WTC11 (cell line): Measurements from ENCODE around the gene DTNA. TPM values are rescaled to one million over a fixed set of nuclear protein-coding genes. Genes with fewer than 3 reads are reported as not detected.

Experiments
- ATAC-seq: fragments of 200-7000 bp; cut with Tn5 transposase; 2 replicates; pipeline ENCODE4 v1.10.0; 2021; ENCODE audit warnings: mild to moderate bottlenecking, moderate library complexity
- CTCF ChIA-PET: fragments of 300-600 bp; sonication (Branson Sonifier 250); formaldehyde crosslinking; loops from one replicate; lab custom pipeline; 2021; ENCODE audit warnings: antibody characterized with exemption; lab: Charles Lee
- POLR2A ChIA-PET: fragments of 350-600 bp; sonication (Branson Sonifier 250); formaldehyde crosslinking; loops from one replicate; lab custom pipeline; 2021; ENCODE audit warnings: antibody characterized with exemption; lab: Charles Lee
- DNase-seq: peaks from one replicate; pipeline ENCODE4 v3.0.0; 2021; ENCODE audit warnings: low spot score
- H3K27ac Mint-ChIP-seq: 2 replicates; pipeline ENCODE4 v1.8.0; 2021; ENCODE audit warnings: mixed read lengths
- H3K27me3 Mint-ChIP-seq: 2 replicates; pipeline ENCODE4 v1.8.0; 2021; ENCODE audit warnings: low read depth, mild to moderate bottlenecking, moderate library complexity, mixed read lengths
- H3K36me3 Mint-ChIP-seq: 2 replicates; pipeline ENCODE4 v1.8.0; 2021; ENCODE audit warnings: mixed read lengths
- H3K4me1 Mint-ChIP-seq: 2 replicates; pipeline ENCODE4 v1.8.0; 2022; ENCODE audit warnings: mixed read lengths
- H3K4me3 Mint-ChIP-seq: 2 replicates; pipeline ENCODE4 v1.8.0; 2021; ENCODE audit warnings: mild to moderate bottlenecking, moderate library complexity, mixed read lengths
- H3K9me3 Mint-ChIP-seq: 2 replicates; pipeline ENCODE4 v1.8.0; 2021; ENCODE audit warnings: mixed read lengths
- EMX1 ChIP-seq: fragments of 250-450 bp; sonication (Bioruptor Pico); IDR thresholded peaks from 2 replicates; pipeline ENCODE4 v1.8.0; 2021; ENCODE audit warnings: mild to moderate bottlenecking
- ESRRA ChIP-seq: sonication (generic); formaldehyde crosslinking; IDR thresholded peaks from 2 replicates; pipeline ENCODE4 v1.8.1; 2022; ENCODE audit warnings: mild to moderate bottlenecking, missing genetic modification reagents, borderline replicate concordance
- ETV6 ChIP-seq: sonication (generic); formaldehyde crosslinking; IDR thresholded peaks from 2 replicates; pipeline ENCODE4 v1.8.1; 2022; ENCODE audit warnings: mild to moderate bottlenecking, missing genetic modification reagents
- FOXK1 ChIP-seq: sonication (generic); formaldehyde crosslinking; IDR thresholded peaks from 2 replicates; pipeline ENCODE4 v1.8.0; 2022; ENCODE audit warnings: mild to moderate bottlenecking, moderate library complexity, missing genetic modification reagents
- FOXP1 ChIP-seq: sonication (generic); formaldehyde crosslinking; IDR thresholded peaks from 2 replicates; pipeline ENCODE4 v1.8.0; 2022; ENCODE audit warnings: missing genetic modification reagents, mild to moderate bottlenecking, moderate library complexity, borderline replicate concordance
- GABPB1 ChIP-seq: sonication (generic); formaldehyde crosslinking; IDR thresholded peaks from 2 replicates; pipeline ENCODE4 v1.8.1; 2023; ENCODE audit warnings: mild to moderate bottlenecking, missing genetic modification reagents
- HMGA2 ChIP-seq: fragments of 250-450 bp; sonication (Bioruptor Pico); IDR thresholded peaks from 2 replicates; pipeline ENCODE4 v1.4.0; 2021; ENCODE audit warnings: mild to moderate bottlenecking, moderate library complexity
- IRF2 ChIP-seq: sonication (generic); formaldehyde crosslinking; IDR thresholded peaks from 2 replicates; pipeline ENCODE4 v1.8.0; 2022; ENCODE audit warnings: low read depth, missing genetic modification reagents, borderline replicate concordance
- MYBL2 ChIP-seq: sonication (generic); formaldehyde crosslinking; IDR thresholded peaks from 2 replicates; pipeline ENCODE4 v1.8.1; 2023; ENCODE audit warnings: mild to moderate bottlenecking, moderate library complexity, missing genetic modification reagents
- NFATC4 ChIP-seq: fragments of 250-450 bp; sonication (Bioruptor Pico); IDR thresholded peaks from 2 replicates; pipeline ENCODE4 v1.9.0; 2021; ENCODE audit warnings: mild to moderate bottlenecking
- NR3C1 ChIP-seq: sonication (generic); formaldehyde crosslinking; conservative IDR thresholded peaks from 2 replicates; pipeline ENCODE4 v1.8.1; 2023; ENCODE audit warnings: low read depth, mild to moderate bottlenecking, missing genetic modification reagents
- OVOL2 ChIP-seq: fragments of 250-450 bp; sonication (Bioruptor Pico); IDR thresholded peaks from 2 replicates; pipeline ENCODE4 v1.9.0; 2021; ENCODE audit warnings: mild to moderate bottlenecking, borderline replicate concordance
- RORB ChIP-seq: fragments of 250-450 bp; sonication (Bioruptor Pico); IDR thresholded peaks from 2 replicates; pipeline ENCODE4 v1.9.0; 2021; ENCODE audit warnings: mild to moderate bottlenecking
- SMAD4 ChIP-seq: sonication (generic); formaldehyde crosslinking; IDR thresholded peaks from 2 replicates; pipeline ENCODE4 v1.8.0; 2022; ENCODE audit warnings: mild to moderate bottlenecking, missing genetic modification reagents
- SP1 ChIP-seq: sonication (generic); formaldehyde crosslinking; conservative IDR thresholded peaks from 2 replicates; pipeline ENCODE4 v1.8.1; 2022; ENCODE audit warnings: missing genetic modification reagents
- TCF7 ChIP-seq: sonication (generic); formaldehyde crosslinking; IDR thresholded peaks from 2 replicates; pipeline ENCODE4 v1.8.0; 2022; ENCODE audit warnings: mild to moderate bottlenecking, low read depth, missing genetic modification reagents, moderate library complexity
- ZBTB21 ChIP-seq: sonication (generic); formaldehyde crosslinking; IDR thresholded peaks from 2 replicates; pipeline ENCODE4 v1.8.1; 2023; ENCODE audit warnings: mild to moderate bottlenecking, missing genetic modification reagents, borderline replicate concordance
- ZMAT4 ChIP-seq: fragments of 250-450 bp; sonication (Bioruptor Pico); IDR thresholded peaks from 2 replicates; pipeline ENCODE4 v1.9.0; 2021; ENCODE audit warnings: mild to moderate bottlenecking
- ZNF121 ChIP-seq: sonication (generic); formaldehyde crosslinking; IDR thresholded peaks from 2 replicates; pipeline ENCODE4 v1.8.0; 2023; ENCODE audit warnings: missing genetic modification reagents
- ZNF138 ChIP-seq: sonication (generic); formaldehyde crosslinking; conservative IDR thresholded peaks from 2 replicates; pipeline ENCODE4 v1.8.1; 2022; ENCODE audit warnings: mild to moderate bottlenecking, moderate library complexity, missing genetic modification reagents
- ZNF219 ChIP-seq: sonication (generic); formaldehyde crosslinking; IDR thresholded peaks from 2 replicates; pipeline ENCODE4 v1.8.0; 2023; ENCODE audit warnings: missing genetic modification reagents, mild to moderate bottlenecking, borderline replicate concordance
- ZNF317 ChIP-seq: sonication (generic); formaldehyde crosslinking; IDR thresholded peaks from 2 replicates; pipeline ENCODE4 v1.8.1; 2023; ENCODE audit warnings: low read depth, mild to moderate bottlenecking, moderate library complexity, missing genetic modification reagents, borderline replicate concordance
- ZNF396 ChIP-seq: fragments of 250-450 bp; sonication (Bioruptor Pico); IDR thresholded peaks from 2 replicates; pipeline ENCODE4 v1.8.0; 2021; ENCODE audit warnings: mild to moderate bottlenecking, moderate library complexity, borderline replicate concordance
- total RNA-seq: library from RNA; stranded (reverse); gene quantifications from 3 replicates; pipeline ENCODE4 v1.2.3, GENCODE V29; 2021
- TF ChIP-seq, protein P1 (sequence below): sonication (generic); formaldehyde crosslinking; IDR thresholded peaks from 2 replicates; pipeline ENCODE4 v1.8.0; 2022; ENCODE audit warnings: mild to moderate bottlenecking, missing genetic modification reagents
- TF ChIP-seq, protein P2 (sequence below): fragments of 250-450 bp; sonication (Bioruptor Pico); IDR thresholded peaks from 2 replicates; pipeline ENCODE4 v1.9.0; 2021; ENCODE audit warnings: mild to moderate bottlenecking, borderline replicate concordance
- TF ChIP-seq, protein P3 (sequence below): sonication (generic); formaldehyde crosslinking; IDR thresholded peaks from 2 replicates; pipeline ENCODE4 v1.8.1; 2023; ENCODE audit warnings: mild to moderate bottlenecking, missing genetic modification reagents
- TF ChIP-seq, protein P4 (sequence below): sonication (generic); formaldehyde crosslinking; IDR thresholded peaks from 2 replicates; pipeline ENCODE4 v1.8.1; 2023; ENCODE audit warnings: mild to moderate bottlenecking, missing genetic modification reagents

Gene DTNA
- total RNA-seq, 1 experiment from 2014 or later, result 16.1 TPM

DNA sequence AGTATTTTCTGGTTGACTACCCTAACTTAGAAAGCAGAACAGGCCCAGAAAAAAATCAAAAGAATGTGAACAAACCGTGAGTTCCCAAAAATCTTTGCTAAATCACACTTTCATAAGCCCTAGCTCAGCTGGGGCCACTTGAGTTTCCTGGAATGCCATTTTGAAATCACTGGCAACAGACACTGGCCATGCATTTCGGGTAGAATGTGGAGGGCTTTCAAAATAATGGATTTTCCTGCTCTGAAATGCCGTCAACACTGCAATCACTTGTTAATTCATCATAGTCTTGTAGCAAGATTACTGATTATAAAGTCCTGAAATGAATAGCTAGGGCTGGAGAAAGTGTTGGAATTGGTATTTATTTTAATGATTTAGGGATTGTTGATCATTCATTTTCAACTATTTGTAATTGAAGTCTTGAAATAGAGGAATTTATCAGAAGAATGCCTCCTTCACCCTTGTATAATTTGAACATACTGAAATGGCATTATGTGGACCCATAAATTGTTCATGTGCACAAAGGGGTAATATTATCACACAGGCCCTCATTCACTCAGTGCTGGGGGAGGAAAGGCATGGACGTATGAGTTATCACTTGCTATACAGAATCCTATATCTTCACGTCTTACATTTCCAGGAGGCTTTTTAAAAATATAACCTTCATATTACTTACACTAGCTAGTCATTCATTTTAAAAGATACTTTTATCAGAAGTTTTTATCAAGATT, 134.8 kb downstream of the DTNA start:
- no peak for DNase-seq
- Mint-ChIP-seq H3K27me3 (no peaks in the 10 kb centered on the region), H3K36me3 (peaks cover 32% of the 10 kb centered on the region), H3K27ac (no peak overlapping the region), H3K4me3 (no peak overlapping the region), H3K4me1 (peaks cover 45% of the 10 kb centered on the region), H3K9me3 (peaks cover 32% of the 10 kb centered on the region)
- TF ChIP-seq RORB (CRISPR knock-in tag), result no peak
- TF ChIP-seq TCF7 (CRISPR knock-in tag), result no peak
- no peak for TF ChIP-seq EMX1 (CRISPR knock-in tag)
- TF ChIP-seq ZBTB21, result no peak
- no peak for TF ChIP-seq FOXK1
- TF ChIP-seq OVOL2 (CRISPR knock-in tag), result no peak
- no peak for TF ChIP-seq ZNF317 (CRISPR knock-in tag)
- TF ChIP-seq, protein P1, sequence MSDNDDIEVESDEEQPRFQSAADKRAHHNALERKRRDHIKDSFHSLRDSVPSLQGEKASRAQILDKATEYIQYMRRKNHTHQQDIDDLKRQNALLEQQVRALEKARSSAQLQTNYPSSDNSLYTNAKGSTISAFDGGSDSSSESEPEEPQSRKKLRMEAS (CRISPR knock-in tag), result no peak
- no peak for TF ChIP-seq IRF2 (CRISPR knock-in tag)
- TF ChIP-seq NFATC4 (CRISPR knock-in tag), result no peak
- TF ChIP-seq ZNF121, result no peak
- no peak for TF ChIP-seq SP1
- TF ChIP-seq ETV6 (CRISPR knock-in tag), result no peak
- TF ChIP-seq ESRRA (CRISPR knock-in tag), result no peak
- no peak for TF ChIP-seq SMAD4 (CRISPR knock-in tag)
- TF ChIP-seq ZNF219 (CRISPR knock-in tag), result no peak
- TF ChIP-seq, protein P2, sequence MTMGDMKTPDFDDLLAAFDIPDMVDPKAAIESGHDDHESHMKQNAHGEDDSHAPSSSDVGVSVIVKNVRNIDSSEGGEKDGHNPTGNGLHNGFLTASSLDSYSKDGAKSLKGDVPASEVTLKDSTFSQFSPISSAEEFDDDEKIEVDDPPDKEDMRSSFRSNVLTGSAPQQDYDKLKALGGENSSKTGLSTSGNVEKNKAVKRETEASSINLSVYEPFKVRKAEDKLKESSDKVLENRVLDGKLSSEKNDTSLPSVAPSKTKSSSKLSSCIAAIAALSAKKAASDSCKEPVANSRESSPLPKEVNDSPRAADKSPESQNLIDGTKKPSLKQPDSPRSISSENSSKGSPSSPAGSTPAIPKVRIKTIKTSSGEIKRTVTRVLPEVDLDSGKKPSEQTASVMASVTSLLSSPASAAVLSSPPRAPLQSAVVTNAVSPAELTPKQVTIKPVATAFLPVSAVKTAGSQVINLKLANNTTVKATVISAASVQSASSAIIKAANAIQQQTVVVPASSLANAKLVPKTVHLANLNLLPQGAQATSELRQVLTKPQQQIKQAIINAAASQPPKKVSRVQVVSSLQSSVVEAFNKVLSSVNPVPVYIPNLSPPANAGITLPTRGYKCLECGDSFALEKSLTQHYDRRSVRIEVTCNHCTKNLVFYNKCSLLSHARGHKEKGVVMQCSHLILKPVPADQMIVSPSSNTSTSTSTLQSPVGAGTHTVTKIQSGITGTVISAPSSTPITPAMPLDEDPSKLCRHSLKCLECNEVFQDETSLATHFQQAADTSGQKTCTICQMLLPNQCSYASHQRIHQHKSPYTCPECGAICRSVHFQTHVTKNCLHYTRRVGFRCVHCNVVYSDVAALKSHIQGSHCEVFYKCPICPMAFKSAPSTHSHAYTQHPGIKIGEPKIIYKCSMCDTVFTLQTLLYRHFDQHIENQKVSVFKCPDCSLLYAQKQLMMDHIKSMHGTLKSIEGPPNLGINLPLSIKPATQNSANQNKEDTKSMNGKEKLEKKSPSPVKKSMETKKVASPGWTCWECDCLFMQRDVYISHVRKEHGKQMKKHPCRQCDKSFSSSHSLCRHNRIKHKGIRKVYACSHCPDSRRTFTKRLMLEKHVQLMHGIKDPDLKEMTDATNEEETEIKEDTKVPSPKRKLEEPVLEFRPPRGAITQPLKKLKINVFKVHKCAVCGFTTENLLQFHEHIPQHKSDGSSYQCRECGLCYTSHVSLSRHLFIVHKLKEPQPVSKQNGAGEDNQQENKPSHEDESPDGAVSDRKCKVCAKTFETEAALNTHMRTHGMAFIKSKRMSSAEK (CRISPR knock-in tag), result no peak
- no peak for ATAC-seq
- ChIA-PET POLR2A (no interaction called here), CTCF (interaction anchor here (1.2 kb wide), 1 partner anchor 16 kb away, joined by 3 read pairs; no protein-coding TSS in a partner anchor)

- peaks cover 32% of the 10 kb centered on the region for H3K36me3 Mint-ChIP-seq
- H3K27me3 Mint-ChIP-seq, result no peaks in the 10 kb centered on the region
- H3K4me3 Mint-ChIP-seq, result no peak overlapping the region
- peaks cover 29% of the 10 kb centered on the region for H3K9me3 Mint-ChIP-seq
- ATAC-seq (peak; percentile 30; the same call in 1 of the 2 replicates), DNase-seq (no peak)
- POLR2A ChIA-PET, result no interaction called here
- CTCF ChIA-PET, result no interaction called here
- no peak overlapping the region for H3K27ac Mint-ChIP-seq
- peaks cover 30% of the 10 kb centered on the region for H3K4me1 Mint-ChIP-seq
- TF ChIP-seq FOXP1, result no peak
- no peak for TF ChIP-seq ZBTB21
- no peak for TF ChIP-seq NR3C1 (CRISPR knock-in tag)
- TF ChIP-seq, protein P3, sequence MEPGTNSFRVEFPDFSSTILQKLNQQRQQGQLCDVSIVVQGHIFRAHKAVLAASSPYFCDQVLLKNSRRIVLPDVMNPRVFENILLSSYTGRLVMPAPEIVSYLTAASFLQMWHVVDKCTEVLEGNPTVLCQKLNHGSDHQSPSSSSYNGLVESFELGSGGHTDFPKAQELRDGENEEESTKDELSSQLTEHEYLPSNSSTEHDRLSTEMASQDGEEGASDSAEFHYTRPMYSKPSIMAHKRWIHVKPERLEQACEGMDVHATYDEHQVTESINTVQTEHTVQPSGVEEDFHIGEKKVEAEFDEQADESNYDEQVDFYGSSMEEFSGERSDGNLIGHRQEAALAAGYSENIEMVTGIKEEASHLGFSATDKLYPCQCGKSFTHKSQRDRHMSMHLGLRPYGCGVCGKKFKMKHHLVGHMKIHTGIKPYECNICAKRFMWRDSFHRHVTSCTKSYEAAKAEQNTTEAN (CRISPR knock-in tag), result no peak
- no peak for TF ChIP-seq GABPB1 (CRISPR knock-in tag)
- no peak for TF ChIP-seq ESRRA (CRISPR knock-in tag)
- TF ChIP-seq, protein P4, sequence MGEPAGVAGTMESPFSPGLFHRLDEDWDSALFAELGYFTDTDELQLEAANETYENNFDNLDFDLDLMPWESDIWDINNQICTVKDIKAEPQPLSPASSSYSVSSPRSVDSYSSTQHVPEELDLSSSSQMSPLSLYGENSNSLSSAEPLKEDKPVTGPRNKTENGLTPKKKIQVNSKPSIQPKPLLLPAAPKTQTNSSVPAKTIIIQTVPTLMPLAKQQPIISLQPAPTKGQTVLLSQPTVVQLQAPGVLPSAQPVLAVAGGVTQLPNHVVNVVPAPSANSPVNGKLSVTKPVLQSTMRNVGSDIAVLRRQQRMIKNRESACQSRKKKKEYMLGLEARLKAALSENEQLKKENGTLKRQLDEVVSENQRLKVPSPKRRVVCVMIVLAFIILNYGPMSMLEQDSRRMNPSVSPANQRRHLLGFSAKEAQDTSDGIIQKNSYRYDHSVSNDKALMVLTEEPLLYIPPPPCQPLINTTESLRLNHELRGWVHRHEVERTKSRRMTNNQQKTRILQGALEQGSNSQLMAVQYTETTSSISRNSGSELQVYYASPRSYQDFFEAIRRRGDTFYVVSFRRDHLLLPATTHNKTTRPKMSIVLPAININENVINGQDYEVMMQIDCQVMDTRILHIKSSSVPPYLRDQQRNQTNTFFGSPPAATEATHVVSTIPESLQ, result no peak
- TF ChIP-seq ZNF396 (CRISPR knock-in tag), result no peak
- no peak for TF ChIP-seq ZMAT4
- TF ChIP-seq MYBL2 (CRISPR knock-in tag), result no peak
- TF ChIP-seq HMGA2, result no peak
- no peak for TF ChIP-seq ZNF138 (CRISPR knock-in tag)
Measured at GRCh38 chr18:34847408-34847807, 137.3 kb downstream of the DTNA start.
